ENCODE measurements around the gene KAZN.
A peak's percentile ranks its signal among the peaks of the same experiment; 100 is the strongest.

The KAZN gene

DNA sequence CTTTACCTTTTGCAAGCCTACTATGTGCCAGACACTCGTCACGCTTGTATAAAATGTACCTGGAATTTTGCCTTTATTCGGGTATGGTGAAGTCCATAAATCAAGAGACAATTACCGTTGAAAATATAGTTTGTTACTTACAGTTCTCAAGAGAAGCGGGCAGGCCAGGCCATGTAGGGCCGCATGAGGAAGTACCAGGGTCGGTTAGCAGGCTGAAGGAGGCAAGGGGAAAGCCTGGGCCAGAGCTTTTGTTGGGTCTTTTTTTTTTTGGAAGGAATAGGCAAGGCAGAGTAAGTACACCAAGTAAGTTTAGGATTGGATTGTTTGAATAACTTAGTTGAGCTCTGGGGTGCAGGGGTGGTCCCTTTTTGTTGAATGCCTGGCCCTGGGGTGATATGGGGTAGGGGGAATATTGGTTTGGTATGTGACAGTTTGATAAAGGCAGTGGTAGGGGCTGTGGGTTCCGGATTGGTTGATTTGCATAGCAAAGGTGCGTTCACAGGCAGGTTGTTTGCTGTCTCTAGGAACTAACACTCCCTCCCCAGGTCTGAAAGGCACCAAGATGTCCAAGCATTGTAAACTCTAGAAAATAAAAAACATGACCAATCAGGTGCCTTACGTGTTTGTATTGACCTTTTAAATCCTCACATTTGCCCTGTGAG lies 80.7 kb downstream of the KAZN start:
- DNase-seq (ENCODE audit: extremely low spot score) = no peak
- POLR2A ChIA-PET = no interaction called here
- CTCF ChIA-PET = no interaction called here
- TF ChIP-seq ELF4 (IDR thresholded peaks at IDR 0.05) (no peak), SP1 (IDR thresholded peaks at IDR 0.05) (no peak), FOXM1 (IDR thresholded peaks at IDR 0.05; ENCODE audit: borderline replicate concordance) (no peak), FOXA1 (IDR thresholded peaks at IDR 0.05) (no peak), SUZ12 (IDR thresholded peaks at IDR 0.05) (no peak)

DNA sequence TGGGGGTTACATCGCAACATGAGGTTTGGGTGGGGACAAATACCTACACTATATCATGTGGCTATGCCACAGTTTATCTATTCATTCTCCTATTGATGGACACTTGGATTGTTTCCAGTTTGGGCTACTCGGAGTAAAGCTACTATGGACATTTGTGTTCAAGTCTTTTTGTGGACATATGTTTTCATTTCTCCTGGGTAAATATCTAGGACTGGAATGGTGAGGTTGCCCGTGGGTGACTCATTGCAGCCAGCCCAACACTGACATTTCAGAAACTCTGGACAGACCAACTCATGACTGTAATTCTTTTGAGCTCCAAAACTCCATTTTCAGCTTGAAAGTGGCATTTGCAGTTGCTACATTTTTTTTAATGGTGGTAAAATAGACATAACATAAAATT lies 82.7 kb downstream of the KAZN start:
- CTCF ChIA-PET = no interaction called here
- DNase-seq (ENCODE audit: extremely low spot score) = no peak
- TF ChIP-seq ZNF384 (IDR thresholded peaks at IDR 0.05) = no peak
- TF ChIP-seq FOXM1 (IDR thresholded peaks at IDR 0.05; ENCODE audit: borderline replicate concordance) = no peak
- no peak for TF ChIP-seq CTBP1 (IDR thresholded peaks at IDR 0.05; ENCODE audit: borderline replicate concordance)
- TF ChIP-seq SP1 (IDR thresholded peaks at IDR 0.05) = no peak
- no peak for TF ChIP-seq BHLHE40 (IDR thresholded peaks at IDR 0.05; ENCODE audit: borderline replicate concordance)
- TF ChIP-seq SUZ12 (IDR thresholded peaks at IDR 0.05) = no peak
- no peak for TF ChIP-seq NFRKB (IDR thresholded peaks at IDR 0.05)
- TF ChIP-seq FOXA1 (IDR thresholded peaks at IDR 0.05) = no peak
- POLR2A ChIA-PET = no interaction called here

DNA sequence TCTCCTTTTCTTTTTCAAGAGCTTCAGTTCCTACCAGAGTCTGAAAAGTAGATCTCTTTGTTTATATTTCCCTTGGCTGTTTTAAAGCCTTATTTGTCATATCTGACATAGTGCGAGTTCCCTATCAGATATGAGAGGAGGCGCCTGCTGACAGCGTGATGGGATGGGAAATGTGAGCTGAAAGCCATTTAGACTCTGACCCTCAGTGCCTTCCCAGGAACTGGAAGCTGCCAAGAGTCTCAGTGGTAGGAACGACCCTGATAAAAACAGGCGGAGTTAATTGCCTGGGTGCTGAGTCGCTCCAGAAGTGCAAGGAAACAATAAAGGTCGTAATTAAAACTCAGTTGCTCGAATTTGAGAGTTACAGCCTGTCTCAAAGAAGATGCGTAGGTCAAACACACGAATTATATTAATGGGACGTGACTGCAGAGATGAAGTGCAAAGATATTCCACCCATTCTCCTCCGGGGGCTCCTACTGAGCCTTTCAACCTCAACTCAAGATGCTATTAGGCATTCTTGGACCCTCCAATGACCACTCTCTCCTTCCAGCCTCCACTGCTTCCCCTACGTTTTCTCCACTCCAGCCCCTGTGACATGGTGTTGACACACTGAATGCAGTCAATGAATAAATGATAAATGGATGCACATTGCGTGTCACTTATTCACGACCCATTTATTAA lies 84.6 kb downstream of the KAZN start:
- CTCF ChIA-PET = interaction anchor here (1.2 kb wide), 1 partner anchor 405 kb away, joined by 3 read pairs; no protein-coding TSS in a partner anchor
- POLR2A ChIA-PET = interaction anchor here (0.6 kb wide), 1 partner anchor 83 kb away, joined by 3 read pairs; no protein-coding TSS in a partner anchor
- peak; percentile 30 for DNase-seq (ENCODE audit: extremely low spot score)
- TF ChIP-seq SP1 (IDR thresholded peaks at IDR 0.05) (no peak), TARDBP (IDR thresholded peaks at IDR 0.05) (no peak), FOXK2 (IDR thresholded peaks at IDR 0.05) (no peak)
- TF ChIP-seq, protein P1, sequence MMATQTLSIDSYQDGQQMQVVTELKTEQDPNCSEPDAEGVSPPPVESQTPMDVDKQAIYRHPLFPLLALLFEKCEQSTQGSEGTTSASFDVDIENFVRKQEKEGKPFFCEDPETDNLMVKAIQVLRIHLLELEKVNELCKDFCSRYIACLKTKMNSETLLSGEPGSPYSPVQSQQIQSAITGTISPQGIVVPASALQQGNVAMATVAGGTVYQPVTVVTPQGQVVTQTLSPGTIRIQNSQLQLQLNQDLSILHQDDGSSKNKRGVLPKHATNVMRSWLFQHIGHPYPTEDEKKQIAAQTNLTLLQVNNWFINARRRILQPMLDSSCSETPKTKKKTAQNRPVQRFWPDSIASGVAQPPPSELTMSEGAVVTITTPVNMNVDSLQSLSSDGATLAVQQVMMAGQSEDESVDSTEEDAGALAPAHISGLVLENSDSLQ (IDR thresholded peaks at IDR 0.05) = peak; percentile 42; the same call in 1 of the 2 replicates

DNA sequence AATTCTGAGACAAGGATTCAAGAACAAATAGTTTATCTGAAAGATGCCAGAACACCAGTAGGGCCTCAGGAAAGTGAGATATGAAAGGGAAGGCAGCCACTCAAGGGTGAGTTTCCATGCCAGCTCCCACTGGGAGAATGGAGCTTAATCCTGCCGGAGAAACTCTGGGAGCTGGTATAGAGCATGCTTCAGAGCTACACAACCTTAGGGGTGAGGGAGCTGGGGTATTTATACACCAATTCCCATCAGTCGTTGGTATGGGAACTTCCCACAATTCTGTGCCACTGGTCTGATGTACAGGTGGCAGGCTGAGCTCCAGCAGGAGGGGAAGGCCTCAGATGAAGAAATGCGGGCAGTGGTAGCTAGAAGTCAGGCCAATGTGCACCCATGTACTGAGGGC lies 86.6 kb downstream of the KAZN start:
- ChIA-PET POLR2A (no interaction called here), CTCF (no interaction called here)
- no peak for TF ChIP-seq ZNF384 (IDR thresholded peaks at IDR 0.05)
- no peak for TF ChIP-seq L3MBTL2 (conservative IDR thresholded peaks at IDR 0.05)
- TF ChIP-seq, protein P1 (IDR thresholded peaks at IDR 0.05) = no peak
- TF ChIP-seq NFRKB (IDR thresholded peaks at IDR 0.05) = no peak
- no peak for TF ChIP-seq HDGF (IDR thresholded peaks at IDR 0.05; ENCODE audit: borderline replicate concordance)
- TF ChIP-seq CTBP1 (IDR thresholded peaks at IDR 0.05; ENCODE audit: borderline replicate concordance) = no peak
- no peak for TF ChIP-seq ELF4 (IDR thresholded peaks at IDR 0.05)
- no peak for TF ChIP-seq BHLHE40 (IDR thresholded peaks at IDR 0.05; ENCODE audit: borderline replicate concordance)
- TF ChIP-seq LEF1 (IDR thresholded peaks at IDR 0.05; ENCODE audit: borderline replicate concordance) = no peak
- TF ChIP-seq FOXK2 (IDR thresholded peaks at IDR 0.05) = no peak
- TF ChIP-seq FOXA1 (IDR thresholded peaks at IDR 0.05) = no peak
- TF ChIP-seq FOXM1 (IDR thresholded peaks at IDR 0.05; ENCODE audit: borderline replicate concordance) = no peak
- DNase-seq (ENCODE audit: extremely low spot score) = no peak

DNA sequence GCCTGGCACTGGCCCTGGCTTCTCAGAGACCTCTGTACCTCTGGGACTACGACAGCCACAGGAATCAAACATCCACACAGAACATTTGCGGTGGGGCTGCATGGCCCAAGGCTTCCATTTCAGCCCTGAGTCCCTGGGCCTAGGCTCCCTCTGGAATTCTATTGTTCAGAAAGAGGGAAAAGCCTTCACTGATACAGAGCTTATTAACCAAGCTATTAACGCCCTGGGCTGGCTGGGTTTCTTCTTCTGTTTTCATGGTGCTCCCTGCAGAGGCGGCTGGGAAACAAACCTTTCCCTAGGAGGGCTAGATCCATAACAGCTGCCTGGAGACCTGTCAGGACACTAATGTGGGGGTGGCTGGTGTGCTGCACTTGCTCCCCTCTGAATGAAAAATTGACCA lies 88.2 kb downstream of the KAZN start:
- TF ChIP-seq FOXM1 (IDR thresholded peaks at IDR 0.05; ENCODE audit: borderline replicate concordance) (no peak), SUZ12 (IDR thresholded peaks at IDR 0.05) (no peak), HDGF (IDR thresholded peaks at IDR 0.05; ENCODE audit: borderline replicate concordance) (no peak), L3MBTL2 (conservative IDR thresholded peaks at IDR 0.05) (no peak), ARNT (IDR thresholded peaks at IDR 0.05) (no peak), TARDBP (IDR thresholded peaks at IDR 0.05) (no peak), SP1 (IDR thresholded peaks at IDR 0.05) (no peak), ELF4 (IDR thresholded peaks at IDR 0.05) (no peak), LEF1 (IDR thresholded peaks at IDR 0.05; ENCODE audit: borderline replicate concordance) (no peak), FOXK2 (IDR thresholded peaks at IDR 0.05) (no peak), FOXA1 (IDR thresholded peaks at IDR 0.05) (no peak), CTBP1 (IDR thresholded peaks at IDR 0.05; ENCODE audit: borderline replicate concordance) (no peak), ZNF384 (IDR thresholded peaks at IDR 0.05) (no peak), NFRKB (IDR thresholded peaks at IDR 0.05) (no peak), BHLHE40 (IDR thresholded peaks at IDR 0.05; ENCODE audit: borderline replicate concordance) (no peak)
- TF ChIP-seq, protein P1 (IDR thresholded peaks at IDR 0.05) = no peak
- ChIA-PET POLR2A (no interaction called here), CTCF (no interaction called here)
- no peak for DNase-seq (ENCODE audit: extremely low spot score)

DNA sequence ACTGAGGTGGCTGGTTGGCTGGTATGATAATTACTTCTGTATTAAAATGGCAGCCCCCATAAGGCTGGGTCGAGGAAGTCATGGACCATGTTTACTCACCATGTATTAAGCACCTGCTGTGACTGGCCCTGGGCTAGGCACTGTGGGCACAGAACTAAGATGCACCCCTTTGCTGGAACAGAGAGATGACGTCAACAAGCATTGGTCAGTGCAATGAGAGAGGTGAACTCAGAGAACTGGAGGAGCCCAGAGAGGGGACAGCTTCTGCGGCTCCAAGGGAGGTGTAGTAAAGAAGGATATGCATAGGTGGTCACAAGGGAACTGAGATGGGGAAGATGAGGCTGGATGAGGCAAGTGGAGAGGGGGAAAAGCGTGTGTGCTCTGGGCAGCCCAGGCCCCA lies 88.7 kb downstream of the KAZN start:
- CTCF ChIA-PET = no interaction called here

More for the DNA sequence above, 88.7 kb downstream of the KAZN start:
- POLR2A ChIA-PET = no interaction called here
- no peak for TF ChIP-seq ARNT (IDR thresholded peaks at IDR 0.05)
- no peak for TF ChIP-seq FOXM1 (IDR thresholded peaks at IDR 0.05; ENCODE audit: borderline replicate concordance)
- TF ChIP-seq SP1 (IDR thresholded peaks at IDR 0.05) = no peak
- no peak for TF ChIP-seq NFRKB (IDR thresholded peaks at IDR 0.05)
- no peak for TF ChIP-seq HDGF (IDR thresholded peaks at IDR 0.05; ENCODE audit: borderline replicate concordance)
- no peak for TF ChIP-seq L3MBTL2 (conservative IDR thresholded peaks at IDR 0.05)
- TF ChIP-seq TARDBP (IDR thresholded peaks at IDR 0.05) = no peak
- TF ChIP-seq, protein P1 (IDR thresholded peaks at IDR 0.05) = no peak
- TF ChIP-seq FOXA1 (IDR thresholded peaks at IDR 0.05) = no peak
- TF ChIP-seq ZNF384 (IDR thresholded peaks at IDR 0.05) = no peak
- TF ChIP-seq SUZ12 (IDR thresholded peaks at IDR 0.05) = no peak
- TF ChIP-seq BHLHE40 (IDR thresholded peaks at IDR 0.05; ENCODE audit: borderline replicate concordance) = no peak
- TF ChIP-seq LEF1 (IDR thresholded peaks at IDR 0.05; ENCODE audit: borderline replicate concordance) = no peak
- no peak for TF ChIP-seq CTBP1 (IDR thresholded peaks at IDR 0.05; ENCODE audit: borderline replicate concordance)
- no peak for DNase-seq (ENCODE audit: extremely low spot score)

Data from HEK293T (cell line).